ENCODE results near the gene GPATCH4. TPM values are rescaled to one million over a fixed set of nuclear protein-coding genes. Genes with fewer than 3 reads are reported as not detected.

The GPATCH4 gene
- total RNA-seq, 1 experiment from 2014 or later, result 39.4 TPM

DNA sequence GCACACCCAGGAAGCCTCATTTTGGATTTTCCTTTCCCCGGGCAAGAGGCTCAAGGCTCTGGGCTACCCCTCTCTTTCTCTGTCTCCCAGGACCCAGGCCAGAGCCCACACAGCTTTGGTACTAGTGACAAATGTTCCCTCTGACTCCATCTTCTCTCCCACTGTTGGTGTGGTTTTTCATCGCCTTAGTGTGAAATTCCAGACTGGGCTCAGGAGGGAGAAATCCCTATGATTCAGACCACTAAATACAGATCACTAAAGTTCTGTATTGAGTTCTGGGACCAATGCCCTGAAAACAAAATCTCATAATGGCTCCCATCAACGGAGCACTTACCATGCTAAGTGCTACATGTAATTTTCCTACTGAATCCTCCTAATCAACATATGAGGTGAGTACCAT lies 55.0 kb downstream of the GPATCH4 start:
- no peak for ATAC-seq
- no peaks in the 10 kb centered on the region for H4K20me1 ChIP-seq (ENCODE audit: insufficient read depth)
- H3K27ac ChIP-seq (ENCODE audit: low read depth, low read length), result no peak overlapping the region
- H2AFZ ChIP-seq (ENCODE audit: low read depth, low read length, poor library complexity, severe bottlenecking), result no peak overlapping the region
- no peak for DNase-seq (ENCODE audit: low read depth, low spot score)
- H3K9me2 ChIP-seq (ENCODE audit: insufficient read depth), result no peaks in the 10 kb centered on the region
- H3K79me2 ChIP-seq (ENCODE audit: insufficient read depth, low read length), result no peaks in the 10 kb centered on the region
- no peaks in the 10 kb centered on the region for H3K9me3 ChIP-seq (ENCODE audit: control insufficient read depth in 1 of 2, insufficient read depth in 1 of 2, low read depth in 1 of 2, low read length in 2 of 2)
- no peaks in the 10 kb centered on the region for H3K27me3 ChIP-seq (ENCODE audit: insufficient read depth, low read length)
- no peak overlapping the region for H3K4me3 ChIP-seq (replicated peaks in 1 of 2; ENCODE audit: low read depth in 1 of 2, low read length in 2 of 2)
- H3K4me1 ChIP-seq (ENCODE audit: control insufficient read depth in 1 of 2, insufficient read depth in 2 of 2, low read length in 2 of 2), result peaks cover 0 to under 1% of the 10 kb centered on the region in 2 experiments; a peak in 1 of 4 replicates
- H3K4me2 ChIP-seq (ENCODE audit: low read length), result no peak overlapping the region
- no TSS peak for BruUV-seq (replicated peaks)
- H3K36me3 ChIP-seq (ENCODE audit: control insufficient read depth in 1 of 2, insufficient read depth in 2 of 2, low read length in 2 of 2), result peaks cover 0 to 8% of the 10 kb centered on the region in 2 experiments; a peak in 3 of 4 replicates
- CTCF ChIA-PET, result no interaction called here
- H3K9ac ChIP-seq (ENCODE audit: low read length), result no peak overlapping the region
- TF ChIP-seq ZFX (IDR thresholded peaks at IDR 0.05) (no peak), ZNF274 (IDR thresholded peaks at IDR 0.05; ENCODE audit: low read depth, low read length) (no peak), CEBPB (IDR thresholded peaks at IDR 0.05; ENCODE audit: low read depth) (no peak), SRF (IDR thresholded peaks at IDR 0.05; ENCODE audit: low read depth) (no peak), POLR2A (IDR thresholded peaks at IDR 0.05; ENCODE audit: borderline replicate concordance, extremely low read depth, insufficient read depth, insufficient read length) (no peak), FOSL1 (IDR thresholded peaks at IDR 0.05; ENCODE audit: low read depth) (no peak), POLR2AphosphoS5 (IDR thresholded peaks at IDR 0.05; ENCODE audit: low read depth, low read length) (no peak), JUND (IDR thresholded peaks at IDR 0.05) (no peak), SIN3A (IDR thresholded peaks at IDR 0.05; ENCODE audit: low read depth) (no peak), EGR1 (IDR thresholded peaks at IDR 0.05; ENCODE audit: low read depth) (no peak), TCF7L2 (IDR thresholded peaks at IDR 0.05; ENCODE audit: borderline replicate concordance, extremely low read depth, insufficient read depth, insufficient read length) (no peak), ATF3 (IDR thresholded peaks at IDR 0.05) (no peak)
- TF ChIP-seq, protein P1, sequence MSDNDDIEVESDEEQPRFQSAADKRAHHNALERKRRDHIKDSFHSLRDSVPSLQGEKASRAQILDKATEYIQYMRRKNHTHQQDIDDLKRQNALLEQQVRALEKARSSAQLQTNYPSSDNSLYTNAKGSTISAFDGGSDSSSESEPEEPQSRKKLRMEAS (IDR thresholded peaks at IDR 0.05), result no peak
- TF ChIP-seq, protein P2, sequence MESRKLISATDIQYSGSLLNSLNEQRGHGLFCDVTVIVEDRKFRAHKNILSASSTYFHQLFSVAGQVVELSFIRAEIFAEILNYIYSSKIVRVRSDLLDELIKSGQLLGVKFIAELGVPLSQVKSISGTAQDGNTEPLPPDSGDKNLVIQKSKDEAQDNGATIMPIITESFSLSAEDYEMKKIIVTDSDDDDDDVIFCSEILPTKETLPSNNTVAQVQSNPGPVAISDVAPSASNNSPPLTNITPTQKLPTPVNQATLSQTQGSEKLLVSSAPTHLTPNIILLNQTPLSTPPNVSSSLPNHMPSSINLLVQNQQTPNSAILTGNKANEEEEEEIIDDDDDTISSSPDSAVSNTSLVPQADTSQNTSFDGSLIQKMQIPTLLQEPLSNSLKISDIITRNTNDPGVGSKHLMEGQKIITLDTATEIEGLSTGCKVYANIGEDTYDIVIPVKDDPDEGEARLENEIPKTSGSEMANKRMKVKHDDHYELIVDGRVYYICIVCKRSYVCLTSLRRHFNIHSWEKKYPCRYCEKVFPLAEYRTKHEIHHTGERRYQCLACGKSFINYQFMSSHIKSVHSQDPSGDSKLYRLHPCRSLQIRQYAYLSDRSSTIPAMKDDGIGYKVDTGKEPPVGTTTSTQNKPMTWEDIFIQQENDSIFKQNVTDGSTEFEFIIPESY (IDR thresholded peaks at IDR 0.05; ENCODE audit: extremely low read depth, insufficient replicate concordance, low read length), result no peak
- TF ChIP-seq, protein P3, sequence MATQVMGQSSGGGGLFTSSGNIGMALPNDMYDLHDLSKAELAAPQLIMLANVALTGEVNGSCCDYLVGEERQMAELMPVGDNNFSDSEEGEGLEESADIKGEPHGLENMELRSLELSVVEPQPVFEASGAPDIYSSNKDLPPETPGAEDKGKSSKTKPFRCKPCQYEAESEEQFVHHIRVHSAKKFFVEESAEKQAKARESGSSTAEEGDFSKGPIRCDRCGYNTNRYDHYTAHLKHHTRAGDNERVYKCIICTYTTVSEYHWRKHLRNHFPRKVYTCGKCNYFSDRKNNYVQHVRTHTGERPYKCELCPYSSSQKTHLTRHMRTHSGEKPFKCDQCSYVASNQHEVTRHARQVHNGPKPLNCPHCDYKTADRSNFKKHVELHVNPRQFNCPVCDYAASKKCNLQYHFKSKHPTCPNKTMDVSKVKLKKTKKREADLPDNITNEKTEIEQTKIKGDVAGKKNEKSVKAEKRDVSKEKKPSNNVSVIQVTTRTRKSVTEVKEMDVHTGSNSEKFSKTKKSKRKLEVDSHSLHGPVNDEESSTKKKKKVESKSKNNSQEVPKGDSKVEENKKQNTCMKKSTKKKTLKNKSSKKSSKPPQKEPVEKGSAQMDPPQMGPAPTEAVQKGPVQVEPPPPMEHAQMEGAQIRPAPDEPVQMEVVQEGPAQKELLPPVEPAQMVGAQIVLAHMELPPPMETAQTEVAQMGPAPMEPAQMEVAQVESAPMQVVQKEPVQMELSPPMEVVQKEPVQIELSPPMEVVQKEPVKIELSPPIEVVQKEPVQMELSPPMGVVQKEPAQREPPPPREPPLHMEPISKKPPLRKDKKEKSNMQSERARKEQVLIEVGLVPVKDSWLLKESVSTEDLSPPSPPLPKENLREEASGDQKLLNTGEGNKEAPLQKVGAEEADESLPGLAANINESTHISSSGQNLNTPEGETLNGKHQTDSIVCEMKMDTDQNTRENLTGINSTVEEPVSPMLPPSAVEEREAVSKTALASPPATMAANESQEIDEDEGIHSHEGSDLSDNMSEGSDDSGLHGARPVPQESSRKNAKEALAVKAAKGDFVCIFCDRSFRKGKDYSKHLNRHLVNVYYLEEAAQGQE (IDR thresholded peaks at IDR 0.05; ENCODE audit: low read depth), result no peak
- RAD21 ChIA-PET (ENCODE audit: low non-redundant PET in 1 of 2, low total read pairs in 2 of 2, uncharacterized antibody in 2 of 2, unreplicated experiment in 2 of 2), result no interaction called here
- POLR2A ChIA-PET, result no interaction called here
- intact Hi-C loops (cut with micrococcal nuclease), result no loop called here

Data from HCT116 (cell line).